HEK293 (cell line): ENCODE data around the gene JAZF1.

ENCODE experiments used
- GLI2 ChIP-seq: fragments of 450-650 bp; formaldehyde crosslinking; IDR thresholded peaks from 2 replicates; pipeline ENCODE4; 2017; ENCODE audit warnings: missing biosample characterization, missing genetic modification characterization, low read depth, borderline replicate concordance
- RBAK ChIP-seq: fragments of 450-650 bp; formaldehyde crosslinking; IDR thresholded peaks from 2 replicates; pipeline ENCODE4 v1.5.1; 2016; ENCODE audit warnings: missing biosample characterization, missing genetic modification characterization
- SALL2 ChIP-seq: fragments of 450-650 bp; formaldehyde crosslinking; IDR thresholded peaks from 2 replicates; pipeline ENCODE4 v1.5.0; 2017; ENCODE audit warnings: missing biosample characterization, mild to moderate bottlenecking, missing genetic modification characterization, borderline replicate concordance
- TCF7L2 ChIP-seq: IDR thresholded peaks from 2 replicates; pipeline ENCODE4 v1.6.1; 2011; ENCODE audit warnings: low read depth, mild to moderate bottlenecking, inconsistent platforms, low read length, moderate library complexity, borderline replicate concordance
- YY1 ChIP-seq: fragments of 450-650 bp; formaldehyde crosslinking; IDR thresholded peaks from 2 replicates; pipeline ENCODE4 v1.5.1; 2018; ENCODE audit warnings: missing biosample characterization, missing genetic modification characterization
- ZBTB1 ChIP-seq: fragments of 450-650 bp; formaldehyde crosslinking; IDR thresholded peaks from 2 replicates; pipeline ENCODE4 v1.5.1; 2016; ENCODE audit warnings: missing biosample characterization, missing genetic modification characterization
- ZBTB48 ChIP-seq: fragments of 450-650 bp; formaldehyde crosslinking; IDR thresholded peaks from 2 replicates; pipeline ENCODE4 v1.5.1; 2016; ENCODE audit warnings: missing biosample characterization, missing genetic modification characterization
- ZFP69B ChIP-seq: fragments of 450-650 bp; formaldehyde crosslinking; IDR thresholded peaks from 2 replicates; pipeline ENCODE4 v1.5.1; 2016; ENCODE audit warnings: missing biosample characterization, missing genetic modification characterization
- ZNF211 ChIP-seq: fragments of 450-650 bp; formaldehyde crosslinking; IDR thresholded peaks from 2 replicates; pipeline ENCODE4 v1.5.1; 2016; ENCODE audit warnings: low read depth, missing biosample characterization, missing genetic modification characterization
- ZNF76 ChIP-seq: fragments of 450-650 bp; formaldehyde crosslinking; IDR thresholded peaks from 2 replicates; pipeline ENCODE4; 2016; ENCODE audit warnings: low read depth, missing biosample characterization, missing genetic modification characterization, borderline replicate concordance
- ZNF791 ChIP-seq: fragments of 450-650 bp; formaldehyde crosslinking; IDR thresholded peaks from 2 replicates; pipeline ENCODE4 v1.5.1; 2016; ENCODE audit warnings: missing biosample characterization, missing genetic modification characterization
- ZNF843 ChIP-seq: fragments of 450-650 bp; formaldehyde crosslinking; IDR thresholded peaks from 2 replicates; pipeline ENCODE4 v1.5.1; 2016; ENCODE audit warnings: missing biosample characterization, missing genetic modification characterization
- TF ChIP-seq, protein P1 (sequence below): fragments of 450-650 bp; formaldehyde crosslinking; IDR thresholded peaks from 2 replicates; pipeline ENCODE4 v1.5.1; 2016; ENCODE audit warnings: missing biosample characterization, missing genetic modification characterization
- TF ChIP-seq, protein P2 (sequence below): fragments of 450-650 bp; formaldehyde crosslinking; IDR thresholded peaks from 2 replicates; pipeline ENCODE4 v1.5.1; 2017; ENCODE audit warnings: missing biosample characterization, missing genetic modification characterization

DNA sequence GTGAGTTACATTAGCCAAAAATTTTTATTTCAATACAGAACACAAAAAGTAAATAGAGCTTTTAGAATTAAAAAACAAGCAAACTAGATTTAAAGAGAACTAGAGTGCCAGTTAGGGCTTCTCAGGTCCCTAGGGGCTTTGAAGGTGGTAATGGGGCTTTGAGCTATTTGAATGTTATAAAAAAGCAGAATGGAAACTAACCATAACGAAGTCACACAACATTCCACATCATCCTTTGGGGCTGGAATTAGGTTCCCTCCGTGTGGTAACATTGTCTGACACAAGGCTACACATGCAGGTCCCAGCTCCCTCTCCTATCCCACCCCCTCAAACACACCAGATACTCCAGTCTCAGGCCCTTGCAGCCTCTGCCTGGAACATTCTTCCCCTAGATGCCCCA is 15.3 kb downstream of the JAZF1 start:
- TF ChIP-seq ZNF791 (no peak), ZNF843 (tag by site-specific recombination) (no peak), ZNF211 (tag by site-specific recombination) (no peak), ZNF76 (tag by site-specific recombination) (no peak), RBAK (tag by site-specific recombination) (no peak), ZFP69B (tag by site-specific recombination) (no peak), GLI2 (no peak), SALL2 (tag by site-specific recombination) (no peak), ZBTB48 (tag by site-specific recombination) (no peak), TCF7L2 (no peak), ZBTB1 (tag by site-specific recombination) (no peak), YY1 (tag by site-specific recombination) (no peak)
- TF ChIP-seq, protein P1, sequence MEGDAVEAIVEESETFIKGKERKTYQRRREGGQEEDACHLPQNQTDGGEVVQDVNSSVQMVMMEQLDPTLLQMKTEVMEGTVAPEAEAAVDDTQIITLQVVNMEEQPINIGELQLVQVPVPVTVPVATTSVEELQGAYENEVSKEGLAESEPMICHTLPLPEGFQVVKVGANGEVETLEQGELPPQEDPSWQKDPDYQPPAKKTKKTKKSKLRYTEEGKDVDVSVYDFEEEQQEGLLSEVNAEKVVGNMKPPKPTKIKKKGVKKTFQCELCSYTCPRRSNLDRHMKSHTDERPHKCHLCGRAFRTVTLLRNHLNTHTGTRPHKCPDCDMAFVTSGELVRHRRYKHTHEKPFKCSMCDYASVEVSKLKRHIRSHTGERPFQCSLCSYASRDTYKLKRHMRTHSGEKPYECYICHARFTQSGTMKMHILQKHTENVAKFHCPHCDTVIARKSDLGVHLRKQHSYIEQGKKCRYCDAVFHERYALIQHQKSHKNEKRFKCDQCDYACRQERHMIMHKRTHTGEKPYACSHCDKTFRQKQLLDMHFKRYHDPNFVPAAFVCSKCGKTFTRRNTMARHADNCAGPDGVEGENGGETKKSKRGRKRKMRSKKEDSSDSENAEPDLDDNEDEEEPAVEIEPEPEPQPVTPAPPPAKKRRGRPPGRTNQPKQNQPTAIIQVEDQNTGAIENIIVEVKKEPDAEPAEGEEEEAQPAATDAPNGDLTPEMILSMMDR (tag by site-specific recombination): no peak
- TF ChIP-seq, protein P2, sequence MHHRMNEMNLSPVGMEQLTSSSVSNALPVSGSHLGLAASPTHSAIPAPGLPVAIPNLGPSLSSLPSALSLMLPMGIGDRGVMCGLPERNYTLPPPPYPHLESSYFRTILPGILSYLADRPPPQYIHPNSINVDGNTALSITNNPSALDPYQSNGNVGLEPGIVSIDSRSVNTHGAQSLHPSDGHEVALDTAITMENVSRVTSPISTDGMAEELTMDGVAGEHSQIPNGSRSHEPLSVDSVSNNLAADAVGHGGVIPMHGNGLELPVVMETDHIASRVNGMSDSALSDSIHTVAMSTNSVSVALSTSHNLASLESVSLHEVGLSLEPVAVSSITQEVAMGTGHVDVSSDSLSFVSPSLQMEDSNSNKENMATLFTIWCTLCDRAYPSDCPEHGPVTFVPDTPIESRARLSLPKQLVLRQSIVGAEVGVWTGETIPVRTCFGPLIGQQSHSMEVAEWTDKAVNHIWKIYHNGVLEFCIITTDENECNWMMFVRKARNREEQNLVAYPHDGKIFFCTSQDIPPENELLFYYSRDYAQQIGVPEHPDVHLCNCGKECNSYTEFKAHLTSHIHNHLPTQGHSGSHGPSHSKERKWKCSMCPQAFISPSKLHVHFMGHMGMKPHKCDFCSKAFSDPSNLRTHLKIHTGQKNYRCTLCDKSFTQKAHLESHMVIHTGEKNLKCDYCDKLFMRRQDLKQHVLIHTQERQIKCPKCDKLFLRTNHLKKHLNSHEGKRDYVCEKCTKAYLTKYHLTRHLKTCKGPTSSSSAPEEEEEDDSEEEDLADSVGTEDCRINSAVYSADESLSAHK (tag by site-specific recombination): no peak
